GM18520 (cell line): ENCODE data around the gene LSMEM2.
"Not testable (repeated sequence)": the region's sequence is repeated elsewhere in the genome, so short reads cannot be mapped to it uniquely, and the experiment has no call there.

Experiments used
- ATAC-seq: cut with Tn5 transposase; IDR thresholded peaks from one replicate; pipeline ENCODE4 v1.9.1; 2021; ENCODE audit not compliant: unreplicated experiment

The LSMEM2 gene

GRCh38 chr3:50276762-50277101 lies 2.2 kb upstream of the LSMEM2 start:
- ATAC-seq, result no peak

- no peak for ATAC-seq
Measured at GRCh38 chr3:50278123-50278879, 586 bp upstream of the LSMEM2 start.

DNA sequence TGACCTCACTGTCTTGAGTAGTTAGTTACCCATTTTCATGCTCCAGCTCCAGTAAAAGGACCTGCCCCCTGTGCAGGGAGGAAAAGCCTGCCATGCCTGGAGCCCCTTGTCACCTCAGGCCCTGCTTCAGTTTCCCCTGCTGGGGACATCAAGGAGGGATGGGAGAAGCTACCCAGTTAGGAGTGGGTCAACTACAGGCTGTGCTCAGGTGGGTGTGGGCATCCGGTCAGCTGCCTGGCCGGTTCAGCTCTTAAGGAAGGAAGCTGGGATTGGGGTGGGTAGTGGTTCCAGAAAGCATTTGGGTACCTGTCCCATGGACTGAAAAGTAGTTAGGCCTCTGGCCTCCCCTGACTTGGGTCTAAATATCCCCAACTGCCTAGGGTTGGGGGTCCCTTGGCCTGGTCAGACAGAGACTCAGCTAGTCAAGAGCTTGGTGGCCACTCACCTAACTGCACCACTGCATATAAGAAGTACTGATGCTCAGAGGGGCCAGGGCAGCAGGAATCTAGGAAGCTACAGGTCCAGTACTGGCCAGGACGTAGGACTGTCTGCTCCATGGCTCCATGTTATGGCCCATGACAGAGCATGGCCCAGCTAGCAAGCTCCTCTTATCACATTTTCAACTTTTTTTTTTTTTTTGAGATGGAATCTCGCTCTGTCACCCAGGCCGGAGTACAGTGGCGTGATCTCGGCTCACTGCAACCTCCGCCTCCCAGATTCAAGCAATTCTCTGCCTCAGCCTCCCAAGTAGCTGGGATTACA lies 549 bp downstream of the LSMEM2 start:
- no peak for ATAC-seq

DNA sequence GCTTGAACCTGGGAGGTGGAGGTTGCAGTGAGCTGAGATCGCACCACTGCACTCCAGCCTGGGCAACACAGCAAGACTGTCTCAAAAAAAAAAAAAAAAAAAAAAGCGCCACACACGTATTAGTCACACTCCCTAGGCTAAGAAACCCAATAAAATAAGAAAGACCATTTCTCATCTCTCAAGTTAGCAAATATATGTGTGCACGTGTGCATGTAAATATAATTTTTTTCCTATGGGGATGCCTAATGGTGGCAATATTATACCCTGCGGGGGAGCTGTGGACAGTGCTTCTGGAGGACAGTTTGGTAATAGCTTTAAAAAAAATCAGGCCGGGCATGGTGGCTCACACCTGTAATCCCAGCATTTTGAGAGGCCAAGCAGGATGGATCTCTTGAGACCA lies 5.2 kb downstream of the LSMEM2 start:
- not testable (repeated sequence) for ATAC-seq

DNA sequence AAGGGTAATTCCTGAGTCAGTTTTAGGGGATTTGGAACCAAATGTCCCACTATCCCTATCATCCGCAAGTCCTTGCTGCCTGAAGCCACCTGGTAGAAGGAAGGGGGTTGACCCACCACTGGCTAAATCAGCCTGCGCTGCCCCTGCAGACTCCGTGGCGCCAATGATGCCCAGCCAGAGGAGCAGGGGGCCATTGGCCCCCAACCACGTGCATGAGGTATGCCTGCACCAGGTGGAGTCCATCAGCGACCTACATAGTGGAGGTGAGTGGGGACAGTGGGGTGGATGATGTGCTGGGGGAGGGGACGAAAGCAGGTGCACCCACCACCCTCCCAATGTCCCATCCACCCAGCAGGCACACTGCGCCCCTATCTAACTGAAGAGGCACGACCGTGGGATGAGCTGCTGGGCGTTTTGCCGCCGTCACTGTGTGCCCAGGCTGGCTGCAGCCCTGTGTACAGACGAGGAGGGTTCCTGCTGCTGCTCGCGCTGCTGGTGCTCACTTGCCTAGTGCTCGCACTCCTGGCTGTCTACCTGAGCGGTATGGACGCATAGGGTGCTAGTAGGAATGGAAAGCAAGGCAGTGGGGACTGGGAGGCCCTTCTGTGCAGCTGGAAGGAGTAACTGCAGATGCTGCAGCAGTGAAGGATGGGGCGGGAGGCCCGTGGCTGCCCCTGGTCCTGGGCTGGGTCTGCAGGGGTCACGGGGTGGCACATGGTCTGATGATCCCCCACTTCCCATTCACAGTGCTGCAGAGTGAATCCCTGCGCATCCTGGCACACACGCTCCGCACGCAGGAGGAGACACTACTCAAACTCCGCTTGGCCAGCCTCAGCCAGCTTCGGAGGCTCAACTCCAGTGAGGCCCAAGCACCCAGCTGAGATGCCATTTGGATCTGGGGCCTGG lies 7.7 kb downstream of the LSMEM2 start:
- no peak for ATAC-seq

DNA sequence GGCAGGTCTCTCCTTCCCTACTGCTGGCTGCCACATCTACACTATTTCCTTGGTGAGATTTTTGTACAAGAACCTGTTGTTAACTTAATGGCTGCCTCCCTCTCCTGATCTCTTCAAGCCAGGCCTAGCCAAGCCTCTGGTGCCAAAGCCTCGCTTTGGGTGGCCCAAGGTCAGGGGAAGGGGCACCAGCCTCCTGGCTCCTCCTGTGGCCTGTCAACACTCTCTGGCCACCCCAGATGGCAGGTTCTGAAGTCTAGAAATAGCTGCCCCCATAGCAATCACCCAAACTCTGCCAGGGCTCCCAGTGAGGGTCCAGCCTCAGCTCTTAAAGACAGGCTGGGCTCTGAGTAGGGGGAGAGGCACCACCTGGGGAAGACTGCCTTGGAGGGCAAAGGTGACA lies 8.4 kb downstream of the LSMEM2 start:
- ATAC-seq, result no peak

GRCh38 chr3:50288387-50289007 lies 9.6 kb downstream of the LSMEM2 start:
- ATAC-seq, result no peak

DNA sequence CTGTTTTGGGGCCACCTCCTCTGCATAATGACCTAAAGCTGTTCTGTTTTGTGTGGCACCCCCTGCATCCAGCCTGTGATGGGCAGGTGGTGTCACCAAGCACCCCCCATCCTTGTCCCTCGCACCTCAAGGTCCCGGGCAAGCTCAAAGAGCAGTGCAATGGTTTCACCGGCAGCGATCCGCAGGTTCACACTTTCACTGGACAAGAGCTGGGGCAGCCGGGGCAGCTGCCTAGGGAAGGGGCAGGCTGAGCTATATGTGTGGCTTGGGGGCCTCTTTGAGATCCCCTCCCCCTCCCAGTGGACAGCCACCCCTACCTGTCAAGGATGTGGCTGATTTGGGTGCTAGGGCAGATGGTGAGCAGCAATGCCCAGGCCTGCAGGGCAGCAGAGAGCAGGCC lies 10.2 kb downstream of the LSMEM2 start:
- ATAC-seq, result no peak

GRCh38 chr3:50290161-50290641 lies 11.3 kb downstream of the LSMEM2 start:
- ATAC-seq, result no peak

DNA sequence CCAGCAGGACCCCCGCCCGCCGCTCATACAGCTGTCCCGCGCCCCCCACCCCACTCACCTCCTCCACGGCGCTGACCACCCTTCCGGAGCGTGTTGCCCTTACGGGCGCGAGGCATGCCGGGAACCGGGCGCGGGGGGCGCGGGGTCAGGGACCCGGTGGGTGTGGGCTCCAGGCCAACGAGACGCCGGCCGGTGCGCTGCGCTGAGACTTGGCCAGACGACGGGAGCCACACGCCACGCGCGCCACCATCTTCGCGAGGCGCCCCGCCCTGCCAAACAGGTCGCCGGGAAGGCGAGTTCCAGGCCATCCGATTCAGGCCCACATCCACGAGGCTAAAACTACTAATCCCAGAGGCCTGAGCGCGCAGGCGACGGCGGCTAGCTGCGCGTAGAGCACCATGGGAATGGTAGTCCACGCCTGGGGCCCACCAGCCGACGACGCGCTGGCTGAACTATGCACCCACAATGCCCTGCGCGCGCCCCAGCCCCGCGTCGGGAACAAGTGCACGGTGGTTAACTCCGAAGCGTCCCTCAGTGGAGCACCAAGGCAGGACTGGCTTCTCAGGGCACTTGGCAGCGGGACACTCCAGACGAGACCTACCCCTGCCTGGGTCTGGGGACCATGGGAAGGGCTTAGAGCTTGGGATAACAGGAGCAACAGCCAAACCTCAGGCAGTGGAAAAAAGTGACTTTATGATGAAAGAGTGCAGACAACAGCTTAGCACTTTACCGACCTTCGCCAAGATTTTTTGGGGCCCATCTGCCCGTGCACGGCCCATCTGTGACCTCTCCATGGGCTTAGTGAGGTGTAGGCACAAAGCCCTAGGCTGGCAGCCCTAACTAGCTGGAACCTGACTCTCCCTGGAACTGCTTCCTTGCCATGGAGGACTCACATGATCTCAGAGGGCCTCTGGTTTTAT lies 13.5 kb downstream of the LSMEM2 start, which contains the start of gene IFRD2:
TSS of gene IFRD2 (minus strand) at position 271 of the 920 bp plus-strand sequence. CDS start at position 116, 155 bp downstream.
- peak; percentile 93 for ATAC-seq

GRCh38 chr3:50293079-50293801 lies 14.4 kb downstream of the LSMEM2 start:
- no peak for ATAC-seq

- no peak for ATAC-seq
Measured at GRCh38 chr3:50294089-50294488, 15.2 kb downstream of the LSMEM2 start.

DNA sequence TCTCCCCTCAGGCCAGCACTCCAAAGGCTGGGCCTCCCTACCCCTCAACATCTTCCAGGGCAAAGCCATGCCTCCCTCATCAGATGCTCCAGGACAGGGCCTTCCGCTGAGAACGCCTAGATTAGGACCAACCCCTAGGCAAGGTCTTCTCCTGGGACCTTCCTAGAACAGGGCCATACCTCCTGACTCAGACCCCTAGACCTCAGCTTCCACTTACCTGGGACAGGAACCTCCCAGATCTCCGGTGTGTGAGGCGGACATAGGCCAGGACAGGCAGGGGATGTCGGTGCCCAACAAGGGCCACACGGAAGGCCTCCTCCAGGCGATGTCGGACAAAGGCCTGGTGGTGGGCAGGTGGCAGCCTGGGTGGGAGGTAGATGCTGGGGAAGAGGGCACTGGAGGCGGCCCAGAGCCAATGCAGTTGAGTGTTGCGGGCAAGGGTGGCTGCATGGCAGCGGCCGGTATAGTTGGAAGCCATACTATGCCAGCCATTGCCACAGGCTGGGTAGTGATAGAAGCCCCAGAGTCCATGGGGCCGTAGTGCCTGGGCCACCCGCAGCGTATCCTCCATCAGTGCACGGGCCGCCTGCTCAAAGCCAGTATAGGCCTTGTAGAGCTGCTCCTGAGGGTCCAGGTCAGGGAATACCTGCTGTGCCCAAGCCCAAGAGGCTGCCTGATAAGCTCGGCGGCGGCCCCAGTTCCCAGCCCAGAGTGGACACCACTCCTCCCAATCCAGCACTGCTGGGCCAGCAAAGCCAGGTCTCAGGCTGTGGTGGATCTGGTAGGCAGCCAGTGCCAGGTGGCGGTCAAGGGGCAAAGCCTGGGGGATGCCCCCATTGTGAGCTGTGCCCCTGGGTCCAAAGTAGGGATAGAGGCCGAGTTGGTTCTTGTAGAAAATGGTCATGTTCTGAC lies 15.9 kb downstream of the LSMEM2 start:
- no peak for ATAC-seq

DNA sequence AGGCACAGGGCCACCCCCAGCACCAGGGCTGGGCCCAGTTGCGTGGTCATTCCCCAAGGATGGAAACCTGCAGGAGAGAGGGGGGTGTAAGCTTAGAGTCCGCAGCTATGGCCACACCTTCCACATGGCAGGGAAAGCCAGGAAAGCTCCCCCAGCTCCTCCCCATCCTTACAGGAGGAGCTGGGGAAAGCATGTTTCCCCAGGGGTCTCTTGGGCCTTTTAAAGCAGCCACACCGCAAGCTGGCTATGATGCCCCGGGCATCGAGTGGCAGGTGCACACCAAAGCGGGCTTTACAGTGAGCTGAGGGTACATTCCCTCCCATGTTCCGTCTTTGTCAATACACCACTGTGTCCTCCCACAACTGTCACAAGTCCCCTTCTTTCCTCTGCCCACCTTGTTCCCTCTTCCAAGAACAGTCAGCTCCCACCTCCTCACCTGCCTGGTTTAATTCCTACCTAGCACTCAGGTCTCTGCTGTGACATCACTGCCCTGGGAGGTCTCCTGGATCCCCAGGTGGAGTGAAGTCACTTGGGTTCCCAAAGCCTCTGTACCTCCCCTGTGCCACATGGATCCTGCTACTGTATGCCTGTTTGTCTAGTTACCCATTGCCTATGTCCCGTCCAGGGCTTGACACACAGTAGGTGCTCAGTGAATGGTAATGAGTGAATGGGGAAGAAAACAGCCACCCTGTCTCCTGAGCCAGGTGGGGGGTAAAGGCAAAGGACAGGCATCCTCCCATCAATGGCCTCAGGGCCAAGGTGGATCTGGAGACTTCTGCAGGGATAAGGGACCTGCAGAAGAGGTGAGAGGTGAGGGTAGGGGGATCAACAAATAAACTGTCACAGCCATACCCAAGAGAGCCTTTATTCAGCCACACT lies 16.9 kb downstream of the LSMEM2 start:
- ATAC-seq, result no peak

DNA sequence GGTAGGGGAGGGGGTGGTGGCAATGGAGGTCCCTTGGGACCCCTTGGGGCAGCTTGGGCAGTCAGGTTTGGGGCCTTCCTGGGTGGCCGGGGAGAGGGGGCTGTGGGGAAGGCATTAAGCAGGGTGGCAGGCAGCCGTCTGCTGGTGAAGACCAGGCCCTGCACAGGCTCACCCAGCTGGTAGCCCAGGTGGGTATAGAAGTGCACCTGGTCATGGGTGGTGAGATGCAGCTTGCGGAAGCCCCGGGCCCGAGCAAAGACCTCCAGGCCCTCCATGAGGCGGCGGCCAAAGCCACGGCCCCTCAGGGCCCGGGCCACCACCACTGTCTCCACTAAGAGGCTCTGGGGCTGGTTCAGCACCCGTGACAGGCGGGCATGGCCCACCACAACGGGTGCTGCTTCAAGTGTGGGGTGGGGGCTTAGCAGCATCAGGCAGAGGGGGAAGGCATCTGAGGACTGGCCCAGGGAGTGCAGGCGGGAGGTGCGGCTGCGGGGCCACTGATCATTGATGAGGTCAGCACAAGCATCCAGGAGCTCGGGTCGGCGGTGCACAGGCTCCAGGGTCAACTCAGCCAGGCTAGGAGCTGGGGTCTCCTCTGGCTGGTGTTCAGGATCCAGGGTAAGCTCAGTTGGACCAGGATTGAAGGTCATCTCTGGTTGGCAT lies 18.0 kb downstream of the LSMEM2 start:
- ATAC-seq, result no peak

- no peak for ATAC-seq
Measured at GRCh38 chr3:50297384-50297775, 18.5 kb downstream of the LSMEM2 start.
